ENCODE data around the gene KDM3B.
"Not testable (repeated sequence)": the region's sequence is repeated elsewhere in the genome, so short reads cannot be mapped to it uniquely, and the experiment has no call there.

KDM3B gene, protein sequence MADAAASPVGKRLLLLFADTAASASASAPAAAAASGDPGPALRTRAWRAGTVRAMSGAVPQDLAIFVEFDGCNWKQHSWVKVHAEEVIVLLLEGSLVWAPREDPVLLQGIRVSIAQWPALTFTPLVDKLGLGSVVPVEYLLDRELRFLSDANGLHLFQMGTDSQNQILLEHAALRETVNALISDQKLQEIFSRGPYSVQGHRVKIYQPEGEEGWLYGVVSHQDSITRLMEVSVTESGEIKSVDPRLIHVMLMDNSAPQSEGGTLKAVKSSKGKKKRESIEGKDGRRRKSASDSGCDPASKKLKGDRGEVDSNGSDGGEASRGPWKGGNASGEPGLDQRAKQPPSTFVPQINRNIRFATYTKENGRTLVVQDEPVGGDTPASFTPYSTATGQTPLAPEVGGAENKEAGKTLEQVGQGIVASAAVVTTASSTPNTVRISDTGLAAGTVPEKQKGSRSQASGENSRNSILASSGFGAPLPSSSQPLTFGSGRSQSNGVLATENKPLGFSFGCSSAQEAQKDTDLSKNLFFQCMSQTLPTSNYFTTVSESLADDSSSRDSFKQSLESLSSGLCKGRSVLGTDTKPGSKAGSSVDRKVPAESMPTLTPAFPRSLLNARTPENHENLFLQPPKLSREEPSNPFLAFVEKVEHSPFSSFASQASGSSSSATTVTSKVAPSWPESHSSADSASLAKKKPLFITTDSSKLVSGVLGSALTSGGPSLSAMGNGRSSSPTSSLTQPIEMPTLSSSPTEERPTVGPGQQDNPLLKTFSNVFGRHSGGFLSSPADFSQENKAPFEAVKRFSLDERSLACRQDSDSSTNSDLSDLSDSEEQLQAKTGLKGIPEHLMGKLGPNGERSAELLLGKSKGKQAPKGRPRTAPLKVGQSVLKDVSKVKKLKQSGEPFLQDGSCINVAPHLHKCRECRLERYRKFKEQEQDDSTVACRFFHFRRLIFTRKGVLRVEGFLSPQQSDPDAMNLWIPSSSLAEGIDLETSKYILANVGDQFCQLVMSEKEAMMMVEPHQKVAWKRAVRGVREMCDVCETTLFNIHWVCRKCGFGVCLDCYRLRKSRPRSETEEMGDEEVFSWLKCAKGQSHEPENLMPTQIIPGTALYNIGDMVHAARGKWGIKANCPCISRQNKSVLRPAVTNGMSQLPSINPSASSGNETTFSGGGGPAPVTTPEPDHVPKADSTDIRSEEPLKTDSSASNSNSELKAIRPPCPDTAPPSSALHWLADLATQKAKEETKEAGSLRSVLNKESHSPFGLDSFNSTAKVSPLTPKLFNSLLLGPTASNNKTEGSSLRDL (N-terminal part only)

DNA sequence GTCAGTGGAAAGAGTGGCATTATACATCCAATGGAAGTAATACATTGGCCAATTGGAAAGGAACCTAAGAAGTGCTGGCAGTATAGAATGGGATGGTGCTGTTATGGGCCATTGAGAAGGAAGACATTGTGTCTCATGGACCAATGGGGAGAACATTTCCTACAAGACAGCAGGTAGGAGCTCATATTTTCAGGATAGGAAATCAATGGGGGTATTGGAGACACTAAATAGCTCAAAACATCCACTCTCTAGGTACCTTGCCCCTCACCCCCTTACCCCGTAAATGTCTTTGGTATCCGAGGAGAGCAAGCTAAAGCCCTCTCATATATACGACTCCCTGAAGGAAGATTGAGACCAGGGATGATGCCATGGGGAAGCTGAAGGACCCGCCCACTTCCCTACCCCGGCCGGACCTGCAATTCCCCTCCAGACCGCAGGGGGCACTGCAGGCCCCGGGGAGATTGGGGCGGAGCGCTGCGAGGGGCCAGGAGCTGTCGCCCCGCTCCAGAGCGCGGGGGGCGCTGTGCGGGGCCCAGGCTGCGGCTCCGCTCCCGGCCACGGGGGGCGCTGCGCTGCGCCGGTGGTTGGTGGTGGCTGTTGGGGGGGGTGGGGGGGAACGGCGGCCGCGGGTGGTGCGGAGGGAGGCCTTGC lies at the start of gene KDM3B:
Gene KDM3B (plus strand): TSS at position 615 of the 651 bp plus-strand sequence. CDS start 111 bp downstream, outside the sequence.
- no peak for DNase-seq

DNA sequence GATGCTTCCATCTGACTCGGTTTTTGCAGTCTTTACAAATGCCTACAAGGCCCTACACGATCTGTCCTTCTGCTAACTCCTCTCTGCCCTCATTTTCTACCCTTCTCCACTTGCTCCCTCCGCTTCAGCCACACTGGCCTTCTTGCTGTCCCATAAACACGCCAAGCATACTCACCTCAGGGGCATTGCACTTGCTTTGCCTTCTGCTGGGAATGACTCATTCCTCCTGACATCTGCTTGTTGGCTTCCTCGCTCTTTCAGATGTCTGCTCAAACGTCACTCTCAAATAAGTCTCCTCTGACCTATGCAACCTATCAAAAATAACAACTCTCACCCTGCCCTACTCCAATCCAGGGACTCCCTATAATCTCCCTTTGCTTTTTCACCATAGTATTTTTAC lies 49.1 kb upstream of the KDM3B start:
- no peak for DNase-seq

DNA sequence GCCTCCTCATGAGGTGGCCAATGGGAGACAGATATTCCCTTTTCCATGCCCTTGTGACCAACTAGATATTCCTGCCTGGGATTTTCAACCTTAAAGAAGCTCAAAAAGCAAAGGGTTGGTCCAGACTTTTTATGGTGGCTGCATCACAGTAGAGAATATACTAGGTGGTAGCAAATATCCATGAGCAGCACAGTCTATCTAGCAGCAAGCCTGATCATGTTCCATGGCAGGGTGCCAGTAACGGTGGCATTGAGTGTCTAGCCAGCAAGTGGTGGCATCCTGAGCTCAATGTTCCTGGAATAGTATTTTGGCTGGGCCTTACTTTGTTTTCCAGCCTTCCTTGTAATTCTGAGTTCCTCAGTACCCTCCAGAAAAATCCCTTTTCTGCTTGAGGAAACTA lies 46.7 kb upstream of the KDM3B start:
- DNase-seq: no peak

DNA sequence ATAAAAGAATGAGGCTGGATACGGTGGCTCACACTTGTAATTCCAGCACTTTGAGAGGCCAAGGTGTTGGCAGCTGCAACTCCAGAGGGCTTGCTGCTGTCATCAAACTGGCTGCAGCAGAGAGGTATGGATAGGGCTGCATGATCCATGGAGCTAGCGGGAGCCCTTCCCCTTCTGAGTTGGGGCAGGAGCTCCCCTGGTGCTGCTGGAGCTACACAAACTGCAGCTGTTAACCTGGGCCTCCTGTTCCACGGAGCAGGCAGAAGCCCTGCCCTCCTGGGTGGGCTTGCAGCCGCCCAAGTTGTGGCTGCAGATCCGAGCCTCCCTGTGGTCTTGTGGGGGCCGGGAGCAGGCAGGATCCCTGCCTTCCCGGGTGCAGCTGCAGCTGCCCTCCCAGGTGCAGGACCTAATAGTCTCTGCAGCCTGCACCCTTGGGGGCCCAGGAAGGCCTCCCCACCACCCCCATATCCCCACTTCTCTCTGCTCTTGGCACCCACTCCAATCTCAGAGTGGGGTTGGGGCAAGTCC lies 36.7 kb upstream of the KDM3B start:
- no peak for DNase-seq

DNA sequence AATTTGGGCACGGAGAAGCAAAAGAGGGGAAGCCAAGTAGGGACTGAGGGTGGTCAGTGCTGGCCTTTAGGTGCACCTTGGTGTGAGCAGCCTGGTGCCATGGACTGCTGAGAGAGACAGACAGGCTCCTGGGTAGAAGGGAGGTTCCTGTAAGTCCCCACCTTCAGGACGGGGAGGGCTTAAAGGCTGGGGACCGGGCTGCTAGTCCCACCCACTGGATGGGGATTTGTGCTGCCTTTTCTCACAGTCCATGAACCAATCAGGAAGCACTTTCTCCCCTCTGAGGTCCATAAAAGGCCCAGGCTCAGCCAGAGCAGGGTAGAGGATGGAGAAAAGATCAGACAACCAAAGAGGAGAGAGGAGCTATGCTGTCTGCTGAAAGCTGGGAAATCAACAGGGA lies 36.1 kb upstream of the KDM3B start:
- DNase-seq: no peak

DNA sequence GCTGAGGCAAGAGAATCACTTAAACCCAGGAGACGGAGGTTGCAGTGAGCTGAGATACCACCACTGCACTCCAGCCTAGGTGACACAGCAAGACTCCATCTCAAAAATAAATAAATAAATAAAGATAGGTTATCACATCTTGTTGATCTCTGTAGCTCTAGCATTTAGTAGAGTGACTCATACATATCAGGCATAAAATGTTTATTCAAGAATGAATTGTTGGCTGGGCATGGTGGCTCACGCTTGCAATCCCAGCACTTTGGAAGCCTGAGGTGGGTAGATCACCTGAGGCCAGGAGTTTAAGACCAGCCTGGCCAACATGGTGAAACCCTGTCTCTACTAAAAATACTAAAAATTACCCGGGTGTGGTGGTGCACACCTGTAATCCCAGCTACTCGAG lies 34.3 kb upstream of the KDM3B start:
- not testable (repeated sequence) for DNase-seq

DNA sequence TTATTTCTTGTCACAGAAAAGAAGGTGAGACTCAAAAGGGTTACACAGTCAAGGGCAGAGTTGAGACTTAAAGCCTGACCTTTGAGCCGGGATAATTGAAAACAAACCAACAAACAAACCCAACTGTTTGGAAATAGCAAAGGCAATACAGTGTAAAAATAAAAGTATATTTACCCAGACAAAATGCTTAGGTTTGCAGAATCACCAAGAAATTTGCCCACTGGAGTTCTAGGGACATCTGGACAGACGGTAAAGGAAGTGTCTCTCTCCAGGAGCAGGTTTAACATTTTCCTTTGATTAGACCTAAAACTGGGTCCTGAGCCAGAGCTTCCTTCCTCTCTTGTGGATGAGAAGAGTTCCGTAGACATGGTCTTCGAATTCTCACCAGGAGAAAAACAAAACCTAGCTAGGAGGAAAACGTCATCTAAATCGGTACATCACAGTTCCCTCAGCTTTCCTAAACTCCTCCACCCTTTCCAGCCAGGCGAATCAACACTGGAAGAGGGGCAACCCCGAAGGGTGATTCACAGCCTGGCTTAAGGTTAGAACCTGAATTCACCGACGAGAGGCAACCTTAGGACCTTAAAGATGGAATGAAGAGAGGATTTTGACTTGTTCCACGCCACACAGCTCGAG lies 21.6 kb upstream of the KDM3B start:
- DNase-seq: no peak

DNA sequence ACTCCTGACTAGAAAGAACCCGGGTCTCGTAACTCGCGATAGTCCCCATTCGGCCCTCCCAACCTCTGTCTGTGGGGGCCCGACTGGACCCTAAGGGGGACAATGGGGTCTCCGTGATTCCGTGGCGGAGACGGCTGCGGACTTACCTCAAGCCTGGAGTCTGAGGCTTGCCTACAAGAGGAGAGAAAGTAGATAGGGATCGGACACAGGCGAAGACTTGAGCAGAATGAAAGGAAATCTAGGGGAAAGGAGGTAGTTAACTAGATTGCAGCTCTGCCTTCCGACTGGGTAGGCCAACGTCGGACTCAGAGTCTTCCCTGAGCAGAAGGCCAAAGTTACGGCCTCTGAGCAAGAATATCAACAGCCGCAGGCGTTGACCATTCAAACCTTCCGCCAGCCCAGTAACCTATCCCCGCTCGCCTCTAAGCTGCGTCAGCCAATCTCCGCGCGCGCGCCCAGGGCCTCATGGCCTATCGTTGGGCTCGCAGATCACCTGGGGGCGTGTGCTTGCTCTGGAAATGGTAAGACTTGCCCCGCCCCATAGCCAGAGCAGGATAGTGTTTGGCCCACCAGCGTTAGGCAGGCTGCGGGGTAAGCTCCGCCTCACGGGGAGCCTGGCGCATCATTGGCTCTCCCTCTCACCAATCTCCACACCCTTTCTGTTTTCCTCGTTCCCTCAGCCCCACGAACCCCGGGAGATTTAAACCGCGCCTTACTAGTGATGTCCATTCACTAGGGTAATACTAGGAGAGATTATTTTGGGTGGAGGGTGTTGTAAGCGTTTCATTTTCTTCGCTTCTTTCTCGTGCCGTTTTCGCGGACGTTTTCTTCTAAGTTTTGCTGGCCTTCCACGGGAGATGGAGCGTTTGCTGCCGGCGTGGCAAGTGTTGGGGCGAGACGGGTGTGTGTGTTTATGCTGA lies 20.8 kb upstream of the KDM3B start, which contains the start of gene CDC25C:
Gene CDC25C (minus strand): TSS at position 356 of the 920 bp plus-strand sequence. CDS start 624 bp downstream, outside the sequence.
- peak; percentile 93 for DNase-seq

DNA sequence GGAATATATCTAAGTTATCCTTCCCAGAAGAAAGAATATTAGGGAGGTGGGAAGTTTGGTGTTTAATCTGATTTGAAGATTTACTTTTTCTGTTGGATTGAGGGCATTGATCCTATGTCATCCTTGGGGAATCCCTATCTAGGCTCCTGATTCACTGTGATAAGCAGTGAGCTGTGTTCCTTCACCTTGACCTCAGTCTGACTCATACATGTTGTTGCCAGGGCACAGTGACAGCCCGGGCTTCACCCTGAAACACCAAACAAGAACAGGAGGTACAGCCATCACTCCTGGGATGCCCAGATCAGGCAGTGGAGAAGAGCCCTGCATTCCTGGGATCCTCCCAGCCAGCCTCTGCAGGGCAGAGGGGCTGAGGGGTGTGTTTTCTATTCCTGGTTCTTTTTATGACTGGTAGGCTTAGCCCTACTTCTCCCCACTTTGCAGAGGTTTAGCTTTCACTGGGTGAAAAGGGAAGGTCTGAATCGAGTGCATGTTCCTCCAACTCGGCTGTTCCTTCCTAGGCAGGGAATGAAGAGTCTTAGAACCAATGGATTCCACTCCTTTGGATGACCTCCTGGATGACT lies 17.5 kb upstream of the KDM3B start:
- no peak for DNase-seq

DNA sequence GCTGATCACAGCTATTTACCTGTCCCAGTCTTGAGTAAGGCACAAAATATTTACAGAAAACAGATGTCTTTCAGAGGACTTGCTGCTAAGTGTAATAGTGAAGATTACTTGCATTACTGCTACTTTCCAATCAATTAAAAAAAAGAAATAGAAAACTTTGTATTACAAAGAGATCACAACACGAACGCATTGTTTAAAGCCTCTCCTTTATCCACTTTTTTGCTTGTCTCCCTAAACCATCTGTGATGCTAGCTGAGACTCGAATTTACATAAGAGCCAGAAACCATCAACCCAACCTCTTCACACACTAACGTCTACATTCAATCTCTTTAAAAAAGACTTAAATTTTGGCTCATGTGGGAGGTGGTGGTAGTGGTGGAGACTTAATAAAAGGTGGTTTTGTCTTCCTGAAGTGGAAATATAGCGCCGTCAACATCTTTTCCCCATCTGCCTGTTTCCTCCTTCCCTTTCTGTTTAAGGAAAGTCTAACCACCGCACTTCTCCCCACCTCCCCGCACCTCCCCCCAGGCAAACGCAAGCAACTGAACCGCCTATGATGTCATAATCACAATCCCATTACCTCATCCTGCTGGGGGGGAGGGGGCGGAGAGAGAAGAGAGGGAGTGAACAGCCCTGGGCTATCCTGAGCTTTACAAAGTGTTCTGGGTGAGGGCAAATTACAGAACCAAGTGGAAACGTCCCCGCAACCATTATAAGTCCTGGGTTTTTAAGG lies 15.4 kb upstream of the KDM3B start:
- DNase-seq: no peak

DNA sequence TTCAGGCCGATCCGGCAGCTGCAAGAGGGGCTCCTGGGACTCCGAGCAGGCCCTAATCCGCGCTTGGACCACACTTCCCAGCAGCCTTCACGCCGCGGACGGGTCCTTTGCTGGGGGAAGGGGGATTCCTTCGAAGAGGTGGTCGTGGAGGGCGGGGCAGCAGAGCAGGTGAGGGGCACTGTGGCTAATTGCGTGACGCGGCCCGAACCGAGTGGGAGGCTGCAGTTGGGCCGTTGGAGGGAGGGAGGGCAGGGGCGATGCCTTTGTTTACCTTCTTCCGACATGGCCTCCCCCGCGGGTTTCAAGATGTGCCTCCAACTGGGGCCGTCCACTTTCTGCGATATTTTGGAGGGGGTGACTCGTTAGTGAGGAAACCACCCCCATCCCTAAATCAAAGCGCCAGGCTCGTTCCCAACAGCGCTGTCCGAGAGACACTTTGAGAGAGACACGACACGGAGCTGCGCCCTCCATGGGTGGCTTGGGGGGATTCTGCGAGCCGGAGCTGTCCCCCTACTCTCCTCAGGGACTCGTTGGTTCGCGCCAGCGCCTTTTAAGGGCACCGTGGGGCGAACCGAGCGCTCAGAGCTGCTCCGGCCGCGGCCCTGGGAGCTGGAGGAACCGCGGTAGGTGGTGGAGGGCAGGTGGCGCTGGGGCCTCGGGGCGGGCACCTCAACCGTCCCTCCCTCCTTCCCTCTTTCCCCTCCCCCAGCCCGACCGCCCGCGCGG lies 14.6 kb upstream of the KDM3B start, which contains the start of gene FAM53C:
Gene FAM53C (plus strand): TSS at position 582 of the 726 bp plus-strand sequence. CDS start 3,070 bp downstream, outside the sequence.
- peak; percentile 41 for DNase-seq

DNA sequence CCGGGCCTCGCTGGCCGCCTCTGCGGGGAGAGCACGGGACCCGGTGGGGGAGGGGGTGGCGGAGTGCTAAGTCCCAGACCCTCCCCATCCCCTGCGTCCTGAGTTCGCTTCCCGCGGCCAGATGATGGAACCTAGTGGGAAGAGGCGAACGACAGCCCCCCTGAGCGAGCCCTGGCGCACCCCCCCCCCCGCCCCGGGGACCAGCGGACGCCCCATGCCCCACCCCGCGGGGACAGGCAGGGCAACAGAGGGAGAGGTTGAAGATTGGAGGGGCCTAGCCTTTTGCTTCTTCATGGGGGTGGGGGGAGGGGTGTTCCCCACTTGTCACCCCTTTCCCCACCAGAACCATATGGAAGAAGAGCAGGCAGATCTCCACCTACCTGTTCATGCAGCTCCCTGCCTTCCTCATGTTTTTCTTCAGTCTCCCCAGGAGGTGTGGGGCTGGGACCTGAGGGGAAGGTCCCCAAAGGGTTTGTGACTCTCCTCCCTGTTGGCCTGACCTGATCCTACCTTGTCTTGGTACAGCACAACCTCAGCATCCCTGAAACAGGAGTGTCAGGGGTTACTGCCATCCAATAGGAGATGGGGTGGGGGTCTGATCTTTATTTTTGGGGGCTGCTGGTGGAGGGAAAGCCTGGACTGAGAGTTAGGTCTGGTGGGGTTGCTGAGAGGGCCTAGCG lies 13.9 kb upstream of the KDM3B start:
- DNase-seq: no peak

DNA sequence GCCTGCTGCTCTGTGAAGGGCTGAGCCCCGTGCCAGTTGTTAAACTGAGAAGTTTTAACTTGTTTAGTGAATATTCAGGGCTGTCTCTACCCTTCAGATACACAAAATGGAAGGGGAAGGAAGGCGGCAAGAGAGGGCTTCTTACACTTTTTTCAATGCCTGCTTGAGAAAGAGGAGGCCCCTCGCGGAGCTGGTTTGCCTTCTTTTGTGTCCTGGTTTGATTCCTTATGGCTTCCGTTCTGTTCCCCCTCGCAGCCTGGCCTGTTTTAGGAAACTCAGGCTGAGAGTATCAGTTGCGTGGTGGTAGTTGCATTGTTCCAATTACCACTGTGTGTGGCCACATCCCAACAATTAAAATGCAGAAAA lies 13.4 kb upstream of the KDM3B start:
- no peak for DNase-seq

DNA sequence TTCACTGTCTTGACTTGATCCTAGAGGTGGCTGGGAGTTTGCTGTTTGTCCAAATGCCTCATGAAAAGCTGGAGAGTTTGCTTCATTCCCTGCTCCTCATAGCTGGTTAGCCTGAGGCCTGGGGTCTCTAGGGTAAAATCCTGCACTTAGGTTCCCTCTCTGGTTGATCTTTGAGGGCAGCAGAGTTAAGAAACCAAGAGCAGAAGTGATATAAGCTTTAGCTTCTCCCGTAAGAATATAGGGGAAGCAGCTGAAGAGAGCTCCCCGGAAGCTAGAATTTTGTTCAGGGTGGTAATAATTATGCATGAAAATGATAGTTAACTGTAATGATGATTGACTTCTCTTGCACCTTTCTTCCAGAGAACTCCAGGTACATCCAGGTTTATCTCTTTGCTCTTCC lies 13.0 kb upstream of the KDM3B start:
- no peak for DNase-seq

DNA sequence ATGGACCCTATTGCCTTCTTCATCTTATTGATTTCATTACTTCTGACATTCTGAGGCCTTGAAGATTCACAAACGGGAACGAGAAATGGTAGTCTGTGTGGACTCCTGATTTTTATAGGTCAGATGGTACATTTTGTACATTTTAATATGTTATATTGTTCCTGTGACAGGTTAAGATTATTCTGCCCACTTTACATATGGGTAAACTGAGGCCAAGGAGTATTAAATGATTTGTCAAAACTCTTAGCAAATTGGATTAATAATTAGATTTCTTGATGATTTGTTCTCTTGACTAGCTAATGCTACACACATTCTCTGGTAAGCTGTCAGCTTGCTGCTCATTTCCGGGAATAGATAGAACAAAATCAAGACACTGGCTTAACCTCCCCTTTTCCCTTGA lies 12.5 kb upstream of the KDM3B start:
- no peak for DNase-seq

DNA sequence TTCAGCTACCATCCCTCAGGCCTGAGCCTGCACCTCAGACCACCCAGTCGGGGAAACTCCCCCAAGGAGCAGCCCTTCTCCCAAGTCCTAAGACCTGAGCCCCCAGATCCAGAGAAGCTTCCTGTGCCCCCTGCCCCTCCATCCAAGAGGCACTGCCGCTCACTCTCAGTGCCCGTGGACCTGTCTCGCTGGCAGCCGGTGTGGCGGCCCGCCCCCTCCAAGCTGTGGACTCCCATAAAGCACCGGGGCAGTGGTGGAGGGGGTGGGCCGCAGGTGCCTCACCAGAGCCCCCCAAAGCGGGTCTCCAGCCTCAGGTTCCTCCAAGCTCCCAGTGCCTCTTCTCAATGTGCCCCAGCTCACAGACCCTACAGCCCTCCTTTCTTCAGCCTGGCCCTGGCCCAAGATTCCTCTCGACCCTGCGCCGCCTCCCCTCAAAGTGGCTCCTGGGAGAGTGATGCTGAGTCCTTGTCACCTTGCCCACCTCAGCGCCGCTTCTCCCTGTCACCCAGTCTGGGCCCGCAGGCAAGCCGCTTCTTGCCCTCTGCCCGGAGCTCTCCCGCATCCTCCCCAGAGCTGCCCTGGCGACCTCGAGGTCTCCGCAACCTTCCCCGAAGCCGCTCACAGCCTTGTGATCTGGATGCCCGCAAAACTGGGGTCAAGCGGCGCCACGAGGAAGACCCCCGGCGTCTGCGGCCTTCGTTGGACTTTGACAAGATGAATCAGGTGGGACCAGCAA lies 7.4 kb upstream of the KDM3B start:
- no peak for DNase-seq

DNA sequence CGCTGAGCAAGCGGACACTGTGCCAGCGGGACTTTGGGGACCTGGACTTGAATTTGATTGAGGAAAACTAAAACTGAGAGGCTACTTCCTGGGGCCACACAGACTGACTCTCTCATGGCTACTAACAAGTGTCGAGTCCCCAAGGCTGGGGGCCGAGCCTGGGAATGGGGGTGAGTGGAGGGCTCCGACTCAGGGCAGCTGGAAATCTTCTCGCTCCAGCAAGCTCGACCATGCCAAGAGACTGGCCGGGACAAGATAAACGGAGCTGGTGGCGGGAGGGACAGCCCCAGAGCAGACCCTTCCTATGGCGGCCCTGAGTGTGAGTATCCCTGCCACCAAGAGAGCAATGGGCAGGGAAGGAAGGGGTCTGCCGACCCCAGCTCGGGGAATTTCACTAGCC lies 5.6 kb upstream of the KDM3B start:
- no peak for DNase-seq

Data from NCI-H524 treated with DMSO at 0.1 percent for 48 hours (cell line).